Fibroblast of lung (primary cell): ENCODE data around the gene SLC22A7.

Source experiments
- EZH2 ChIP-seq: IDR thresholded peaks from 2 replicates; pipeline ENCODE4 v1.5.1; 2012; ENCODE audit warnings: low read length, control low read depth, mild to moderate bottlenecking; ENCODE audit errors: missing control alignments
- TF ChIP-seq, protein P1 (sequence below), 2 donors: IDR thresholded peaks in 1 of 2; conservative IDR thresholded peaks in 1 of 2; 1 replicate in 1 of 2; 2 replicates in 1 of 2; pipeline ENCODE4 v1.5.1; 2011 to 2012; ENCODE audit warnings: low read length in 2 of 2, control low read depth in 1 of 2, inconsistent platforms in 1 of 2, low read depth in 1 of 2, mild to moderate bottlenecking in 1 of 2

DNA sequence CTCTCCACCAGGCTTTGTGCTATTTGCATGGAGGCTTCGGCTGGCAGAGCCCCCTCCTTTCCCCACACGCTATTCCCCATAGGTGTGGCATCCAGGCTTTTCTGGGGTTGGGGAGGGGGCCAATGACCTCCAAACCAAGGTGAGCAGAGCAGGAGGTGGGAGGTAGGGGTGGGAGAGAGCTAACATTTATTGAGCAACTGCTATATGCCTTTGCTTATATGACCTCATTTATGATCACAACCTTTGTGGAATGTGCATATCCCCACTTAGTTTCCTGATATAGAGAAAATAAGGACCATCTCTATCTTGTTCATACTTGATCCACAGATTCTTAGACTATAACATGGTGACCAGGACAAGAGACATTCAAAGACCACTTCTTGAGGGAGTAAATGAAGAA is 17.8 kb upstream of the SLC22A7 start:
- TF ChIP-seq, protein P1, sequence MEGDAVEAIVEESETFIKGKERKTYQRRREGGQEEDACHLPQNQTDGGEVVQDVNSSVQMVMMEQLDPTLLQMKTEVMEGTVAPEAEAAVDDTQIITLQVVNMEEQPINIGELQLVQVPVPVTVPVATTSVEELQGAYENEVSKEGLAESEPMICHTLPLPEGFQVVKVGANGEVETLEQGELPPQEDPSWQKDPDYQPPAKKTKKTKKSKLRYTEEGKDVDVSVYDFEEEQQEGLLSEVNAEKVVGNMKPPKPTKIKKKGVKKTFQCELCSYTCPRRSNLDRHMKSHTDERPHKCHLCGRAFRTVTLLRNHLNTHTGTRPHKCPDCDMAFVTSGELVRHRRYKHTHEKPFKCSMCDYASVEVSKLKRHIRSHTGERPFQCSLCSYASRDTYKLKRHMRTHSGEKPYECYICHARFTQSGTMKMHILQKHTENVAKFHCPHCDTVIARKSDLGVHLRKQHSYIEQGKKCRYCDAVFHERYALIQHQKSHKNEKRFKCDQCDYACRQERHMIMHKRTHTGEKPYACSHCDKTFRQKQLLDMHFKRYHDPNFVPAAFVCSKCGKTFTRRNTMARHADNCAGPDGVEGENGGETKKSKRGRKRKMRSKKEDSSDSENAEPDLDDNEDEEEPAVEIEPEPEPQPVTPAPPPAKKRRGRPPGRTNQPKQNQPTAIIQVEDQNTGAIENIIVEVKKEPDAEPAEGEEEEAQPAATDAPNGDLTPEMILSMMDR (conservative IDR thresholded peaks at IDR 0.05 in 1 of 2, IDR thresholded peaks at IDR 0.05 in 1 of 2; ENCODE audit: low read depth in 1 of 2, low read length in 2 of 2): no peak
- no peak for TF ChIP-seq EZH2
